GM19468 (cell line): ENCODE data around the gene SYCE3.
"Not testable (repeated sequence)": the region's sequence is repeated elsewhere in the genome, so short reads cannot be mapped to it uniquely, and the experiment has no call there.

Experiments
- ATAC-seq: cut with Tn5 transposase; IDR thresholded peaks from one replicate; pipeline ENCODE4 v1.9.1; 2021; ENCODE audit warnings: mild to moderate bottlenecking, moderate library complexity, moderate number of reproducible peaks; ENCODE audit not compliant: unreplicated experiment; ENCODE audit errors: extremely low read depth

Gene SYCE3

GRCh38 chr22:50523806-50524675 lies 38.7 kb downstream of the SYCE3 start:
- no peak for ATAC-seq

GRCh38 chr22:50523458-50523805 lies 39.3 kb downstream of the SYCE3 start:
- no peak for ATAC-seq

- no peak for ATAC-seq
Measured at GRCh38 chr22:50522806-50523438, 39.8 kb downstream of the SYCE3 start.

DNA sequence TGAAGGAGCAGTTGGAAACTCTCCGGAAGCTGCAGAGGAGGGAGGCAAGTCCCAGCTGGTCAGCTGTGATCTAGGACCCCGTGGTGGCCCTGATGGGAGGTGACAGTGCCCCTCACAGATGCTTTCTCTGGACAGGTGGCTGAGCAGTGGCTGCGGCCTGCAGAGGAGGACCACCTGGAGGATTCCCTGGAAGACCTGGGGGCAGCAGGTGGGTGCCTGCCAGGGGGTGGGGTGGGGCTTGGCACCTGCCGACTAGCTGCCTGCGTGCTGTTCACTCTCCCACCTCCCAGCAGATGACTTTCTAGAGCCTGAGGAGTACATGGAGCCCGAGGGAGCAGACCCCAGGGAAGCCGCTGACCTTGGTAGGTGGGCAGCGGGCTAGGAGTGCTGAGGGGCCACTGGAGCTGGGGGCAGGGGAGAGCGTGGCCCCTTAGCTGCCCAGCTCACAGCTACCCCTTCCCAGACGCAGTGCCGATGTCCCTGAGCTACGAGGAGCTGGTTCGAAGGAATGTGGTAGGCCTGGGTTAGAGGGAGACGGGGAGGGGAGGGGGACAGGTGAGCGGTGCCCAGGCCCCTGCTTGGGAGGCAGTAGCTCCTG lies 40.4 kb downstream of the SYCE3 start:
- no peak for ATAC-seq

- no peak for ATAC-seq
Measured at GRCh38 chr22:50521710-50522109, 41.0 kb downstream of the SYCE3 start.

DNA sequence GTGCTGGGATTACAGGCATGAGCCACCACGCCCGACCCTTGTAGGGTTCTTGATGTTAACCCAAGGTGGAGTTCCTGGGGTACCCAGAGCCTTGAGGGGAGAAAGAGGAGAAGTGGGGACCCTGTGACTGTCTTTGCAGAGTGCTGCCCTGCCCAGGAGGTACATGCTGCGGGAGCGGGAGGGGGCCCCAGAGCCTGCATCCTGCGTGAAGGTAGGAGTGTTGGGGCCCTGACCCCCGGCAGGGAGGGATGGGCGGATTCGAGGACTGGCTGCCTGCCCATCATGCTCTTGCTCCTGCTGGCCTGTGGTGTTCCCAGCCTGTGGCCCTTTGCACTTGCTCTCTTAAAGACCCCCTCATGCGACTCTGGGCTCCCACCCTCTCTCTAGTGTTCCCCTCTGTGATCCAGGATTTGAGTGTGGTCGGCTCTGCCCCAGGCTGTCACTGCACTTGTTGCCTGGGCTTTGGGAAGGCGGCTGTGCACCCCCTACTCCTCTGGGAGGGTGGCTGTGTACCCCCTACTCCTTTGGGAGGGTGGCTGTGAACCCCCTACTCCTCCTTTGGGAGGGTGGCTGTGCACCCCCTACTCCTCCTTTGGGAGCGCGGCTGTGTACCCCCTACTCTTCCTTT lies 41.8 kb downstream of the SYCE3 start:
- ATAC-seq = no peak

DNA sequence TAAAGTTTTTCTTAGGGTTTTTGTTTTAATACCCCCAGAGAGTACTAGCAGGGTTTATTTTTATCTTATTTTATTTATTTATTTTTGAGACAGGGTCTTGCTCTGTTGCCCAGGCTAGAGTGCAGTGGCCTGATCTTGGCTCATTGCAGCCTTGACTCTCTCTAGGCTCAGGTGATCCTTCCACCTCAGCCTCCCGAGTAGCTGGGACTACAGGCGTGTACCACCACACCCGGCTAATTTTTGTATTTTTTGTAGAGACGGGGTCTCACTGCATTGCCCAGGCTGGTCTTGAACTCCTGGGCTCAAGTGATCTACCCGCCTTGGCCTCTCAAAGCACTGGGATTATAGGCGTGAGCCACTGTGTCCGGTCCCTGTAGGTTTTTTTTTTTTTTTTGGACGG lies 42.5 kb downstream of the SYCE3 start:
- not testable (repeated sequence) for ATAC-seq

GRCh38 chr22:50519151-50519550 lies 43.6 kb downstream of the SYCE3 start:
- ATAC-seq = no peak

GRCh38 chr22:50518606-50519005 lies 44.1 kb downstream of the SYCE3 start:
- no peak for ATAC-seq

- ATAC-seq = no peak
Measured at GRCh38 chr22:50517495-50518260, 45.0 kb downstream of the SYCE3 start.

DNA sequence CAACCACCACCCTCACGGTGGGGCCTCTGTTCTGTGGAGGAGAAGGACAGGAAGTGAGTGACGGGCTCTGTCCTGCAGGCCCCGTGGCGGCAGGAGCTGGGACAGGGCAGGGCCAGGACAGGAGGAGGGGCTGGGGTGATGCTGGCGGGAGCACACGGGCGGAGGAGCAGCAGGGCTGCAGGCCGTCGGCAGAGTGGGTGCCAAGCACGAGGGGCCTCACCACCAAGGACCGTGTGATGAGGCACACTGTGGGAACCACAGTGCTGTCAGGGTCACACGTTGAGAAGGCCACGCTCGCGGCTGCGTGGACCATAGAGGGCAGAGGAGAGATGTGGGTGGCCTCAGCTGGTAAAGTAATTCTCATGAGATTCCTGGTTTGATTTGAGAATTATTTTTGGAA lies 45.8 kb downstream of the SYCE3 start:
- no peak for ATAC-seq

DNA sequence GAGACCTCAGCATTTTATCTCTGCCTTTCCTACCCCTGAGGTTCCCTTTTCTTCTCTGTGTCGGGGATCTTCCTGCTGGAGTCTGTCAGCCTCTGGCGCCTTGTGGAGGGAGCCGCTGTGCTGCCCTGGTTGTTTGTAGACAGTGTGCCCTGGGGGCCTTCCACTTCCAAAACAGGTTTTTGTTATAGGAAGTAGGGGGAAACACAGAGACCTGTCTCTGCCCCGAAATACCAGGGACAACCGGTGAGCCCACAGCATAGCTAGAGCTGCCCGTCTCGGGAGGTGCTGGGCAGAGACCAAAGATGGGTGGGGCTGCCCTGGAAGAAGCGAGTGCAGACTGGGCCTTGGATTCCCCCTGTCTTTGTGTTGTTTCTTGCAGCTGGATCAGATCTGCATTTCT lies 46.7 kb downstream of the SYCE3 start:
- no peak for ATAC-seq

DNA sequence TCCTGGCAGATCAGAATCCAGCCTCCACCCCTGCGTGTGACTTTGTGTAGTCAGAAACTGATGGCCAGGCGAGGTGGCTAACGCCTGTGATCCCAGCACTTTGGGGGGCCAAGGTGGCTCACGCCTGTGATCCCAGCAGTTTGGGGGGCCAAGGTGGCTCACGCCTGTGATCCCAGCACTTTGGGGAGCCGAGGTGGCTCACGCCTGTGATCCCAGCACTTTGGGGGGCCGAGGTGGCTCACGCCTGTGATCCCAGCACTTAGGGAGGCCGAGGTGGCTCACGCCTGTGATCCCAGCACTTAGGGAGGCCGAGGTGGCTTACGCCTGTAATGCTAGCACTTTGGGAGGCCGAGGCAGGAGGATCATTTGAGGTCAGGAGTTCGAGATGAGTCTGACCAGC lies 49.5 kb downstream of the SYCE3 start:
- ATAC-seq = no peak

- no peak for ATAC-seq
Measured at GRCh38 chr22:50508897-50509296, 53.8 kb downstream of the SYCE3 start.

GRCh38 chr22:50507991-50508884 lies 54.5 kb downstream of the SYCE3 start, which contains the start of gene NCAPH2:
Gene NCAPH2 (plus strand): TSS chr22:50508224. CDS start chr22:50508338, 114 bp downstream.
- ATAC-seq = peak; percentile 69

GRCh38 chr22:50507421-50507990 lies 55.2 kb downstream of the SYCE3 start, which contains the start of gene LMF2:
Gene LMF2 (minus strand): TSS chr22:50507702. CDS start chr22:50507675, 27 bp downstream.
- ATAC-seq = peak; percentile 22

DNA sequence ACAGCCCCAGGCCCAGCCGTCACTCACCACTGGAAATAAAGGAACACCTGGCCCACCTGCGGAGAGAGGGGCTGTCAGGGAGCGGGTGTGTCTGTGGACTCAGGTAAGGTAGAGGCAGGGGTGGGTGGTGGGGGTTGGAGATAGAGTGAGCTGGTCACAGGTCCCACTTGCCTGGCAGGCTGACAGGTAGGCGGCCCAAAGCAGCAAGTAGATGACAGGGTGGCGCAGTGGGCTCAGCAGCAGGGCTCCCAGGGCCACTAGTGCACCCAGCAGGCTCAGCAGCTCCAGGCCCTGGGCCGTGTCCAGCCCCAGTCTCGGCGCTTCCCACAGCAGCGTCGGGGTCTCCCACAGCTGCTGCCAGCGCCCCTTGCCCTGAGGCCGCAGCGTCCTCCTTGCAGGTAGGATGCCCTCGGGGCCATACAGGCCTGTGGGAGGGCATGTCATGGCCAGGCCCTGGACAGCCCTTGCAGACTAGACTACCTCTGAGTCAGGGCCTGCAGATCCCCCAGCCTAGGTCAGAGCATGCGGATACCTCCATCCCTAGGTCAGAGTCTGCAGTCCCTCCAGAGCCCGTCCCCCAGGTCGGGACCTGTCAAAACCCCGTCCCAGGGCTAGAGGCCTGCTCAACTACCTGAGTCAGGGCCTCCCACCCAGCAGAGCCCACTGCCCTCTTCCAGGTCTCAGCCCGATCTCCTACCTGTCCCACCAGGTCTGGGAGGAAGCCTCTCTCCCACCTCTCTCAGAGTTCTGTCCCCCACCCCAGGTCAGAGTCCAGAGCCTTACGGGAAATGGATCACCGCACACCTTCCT lies 55.9 kb downstream of the SYCE3 start:
- no peak for ATAC-seq
